Astrocyte of the spinal cord (primary cell): ENCODE results near the gene PDGFC.

ENCODE experiments used
- DNase-seq: peaks from one replicate; pipeline ENCODE4 v3.0.0; 2011; ENCODE audit warnings: low read depth, low spot score
- H3K4me3 ChIP-seq: 2 replicates; pipeline ENCODE4 v1.5.1; 2011; ENCODE audit warnings: low read depth, mild to moderate bottlenecking, low read length, moderate library complexity
- in situ Hi-C: cut with HindIII; loops from 2 replicates; pipeline ENCODE4 v1.10.0; 2017; ENCODE audit warnings: low sequenced_read_pairs
- TF ChIP-seq, protein P1 (sequence below): IDR thresholded peaks from 2 replicates; pipeline ENCODE4 v1.5.1; 2012; ENCODE audit warnings: low read depth, mild to moderate bottlenecking, low read length, inconsistent platforms

The PDGFC gene

DNA sequence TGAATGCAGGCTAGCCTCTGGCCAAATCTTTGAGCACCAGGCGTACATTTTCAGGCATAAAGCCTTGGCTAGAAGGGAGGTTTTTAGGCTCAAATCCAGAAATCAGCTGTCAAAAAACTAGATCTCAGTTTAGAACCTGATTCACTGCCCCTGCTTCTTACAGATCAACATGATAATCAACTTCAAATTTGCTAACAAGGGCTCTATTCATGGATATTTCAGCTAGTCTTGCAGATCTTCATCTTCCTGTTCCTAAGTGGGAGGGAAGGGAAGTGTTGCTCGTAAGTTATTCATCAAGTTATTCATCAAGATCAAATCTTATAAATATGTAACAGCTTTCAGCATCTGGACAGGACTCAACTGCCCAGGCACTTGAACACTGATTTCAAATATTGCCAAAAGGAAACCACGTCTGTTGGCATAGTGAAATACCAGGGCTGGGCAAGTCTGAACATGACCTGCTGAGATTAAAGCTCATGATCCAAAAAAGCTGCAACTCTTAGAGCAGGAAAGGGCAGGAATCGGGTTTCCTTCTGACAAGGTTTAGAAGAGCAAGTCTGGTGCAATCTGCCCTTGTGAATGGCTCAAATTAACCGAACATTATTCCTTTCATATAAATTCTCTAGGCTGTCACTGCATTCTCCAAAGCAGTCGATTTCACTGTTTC lies 200.3 kb downstream of the PDGFC start:
- in situ Hi-C loops: no loop called here
- peak; percentile 78 for DNase-seq
- no peak overlapping the region for H3K4me3 ChIP-seq
- TF ChIP-seq, protein P1, sequence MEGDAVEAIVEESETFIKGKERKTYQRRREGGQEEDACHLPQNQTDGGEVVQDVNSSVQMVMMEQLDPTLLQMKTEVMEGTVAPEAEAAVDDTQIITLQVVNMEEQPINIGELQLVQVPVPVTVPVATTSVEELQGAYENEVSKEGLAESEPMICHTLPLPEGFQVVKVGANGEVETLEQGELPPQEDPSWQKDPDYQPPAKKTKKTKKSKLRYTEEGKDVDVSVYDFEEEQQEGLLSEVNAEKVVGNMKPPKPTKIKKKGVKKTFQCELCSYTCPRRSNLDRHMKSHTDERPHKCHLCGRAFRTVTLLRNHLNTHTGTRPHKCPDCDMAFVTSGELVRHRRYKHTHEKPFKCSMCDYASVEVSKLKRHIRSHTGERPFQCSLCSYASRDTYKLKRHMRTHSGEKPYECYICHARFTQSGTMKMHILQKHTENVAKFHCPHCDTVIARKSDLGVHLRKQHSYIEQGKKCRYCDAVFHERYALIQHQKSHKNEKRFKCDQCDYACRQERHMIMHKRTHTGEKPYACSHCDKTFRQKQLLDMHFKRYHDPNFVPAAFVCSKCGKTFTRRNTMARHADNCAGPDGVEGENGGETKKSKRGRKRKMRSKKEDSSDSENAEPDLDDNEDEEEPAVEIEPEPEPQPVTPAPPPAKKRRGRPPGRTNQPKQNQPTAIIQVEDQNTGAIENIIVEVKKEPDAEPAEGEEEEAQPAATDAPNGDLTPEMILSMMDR: no peak

DNA sequence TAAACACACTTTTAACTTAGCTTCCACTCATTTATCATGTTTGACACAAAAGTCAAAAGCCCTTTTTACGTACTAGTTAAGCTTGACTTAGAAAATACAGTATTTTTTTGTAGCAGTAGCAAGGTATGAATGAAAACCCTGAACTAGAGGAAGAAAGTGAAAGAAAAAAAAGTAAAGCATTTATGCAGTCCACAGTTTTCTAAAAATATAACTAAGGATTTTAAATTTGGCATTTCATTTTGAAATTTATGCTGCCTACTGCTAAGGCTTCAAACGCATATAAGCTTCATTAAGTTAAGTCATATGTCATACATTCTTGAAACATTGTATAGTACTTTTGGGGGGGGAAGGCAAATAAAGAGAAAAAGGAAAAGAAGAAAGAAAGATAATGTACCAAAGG lies 201.5 kb downstream of the PDGFC start:
- H3K4me3 ChIP-seq: no peak overlapping the region
- DNase-seq: no peak
- in situ Hi-C loops: no loop called here
- TF ChIP-seq, protein P1: no peak

DNA sequence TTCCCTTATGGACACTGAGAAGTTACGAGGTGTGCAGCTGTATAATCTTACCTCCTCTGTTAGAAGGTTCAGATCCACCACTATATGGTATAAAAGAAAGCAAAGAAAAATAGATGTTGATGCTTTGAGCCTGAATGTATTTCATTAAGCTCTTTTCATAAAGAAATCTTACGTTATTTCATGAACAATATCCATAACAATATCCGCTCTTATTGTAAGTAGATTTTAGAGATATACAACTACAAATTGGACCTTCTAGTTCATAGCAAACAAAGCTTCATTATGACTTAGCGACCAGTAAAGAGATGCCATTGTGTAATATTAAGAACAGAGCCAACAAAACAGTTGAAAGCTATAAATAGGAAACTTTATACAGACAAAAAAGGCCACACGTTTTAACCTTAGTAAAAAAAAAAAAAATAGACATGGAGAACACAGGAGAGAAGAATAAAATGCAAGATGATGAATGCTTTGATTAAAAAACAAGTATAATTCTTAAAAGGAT lies 203.6 kb downstream of the PDGFC start:
- no peak for DNase-seq
- in situ Hi-C loops: no loop called here
- TF ChIP-seq, protein P1: no peak
- H3K4me3 ChIP-seq: no peak overlapping the region

DNA sequence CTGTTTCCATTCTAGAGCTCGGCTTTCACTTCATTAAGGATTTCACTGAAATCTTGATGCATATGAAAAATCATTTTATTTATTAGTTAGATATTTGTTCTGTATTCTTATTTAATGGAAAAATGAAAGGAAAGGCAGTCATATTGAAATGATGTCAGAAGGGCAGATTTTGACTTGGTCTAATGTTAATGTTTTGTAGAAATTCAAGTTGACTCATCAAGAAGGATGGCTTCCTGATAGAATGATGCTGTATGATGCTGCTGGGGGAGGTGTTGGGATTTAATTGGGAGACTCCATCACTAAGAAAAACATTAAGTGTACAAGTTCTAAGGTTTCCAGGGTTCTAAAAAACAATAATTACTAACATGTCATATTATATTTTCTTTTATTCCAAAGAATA lies 204.8 kb downstream of the PDGFC start:
- TF ChIP-seq, protein P1: no peak
- in situ Hi-C loops: no loop called here
- H3K4me3 ChIP-seq: no peak overlapping the region
- no peak for DNase-seq

DNA sequence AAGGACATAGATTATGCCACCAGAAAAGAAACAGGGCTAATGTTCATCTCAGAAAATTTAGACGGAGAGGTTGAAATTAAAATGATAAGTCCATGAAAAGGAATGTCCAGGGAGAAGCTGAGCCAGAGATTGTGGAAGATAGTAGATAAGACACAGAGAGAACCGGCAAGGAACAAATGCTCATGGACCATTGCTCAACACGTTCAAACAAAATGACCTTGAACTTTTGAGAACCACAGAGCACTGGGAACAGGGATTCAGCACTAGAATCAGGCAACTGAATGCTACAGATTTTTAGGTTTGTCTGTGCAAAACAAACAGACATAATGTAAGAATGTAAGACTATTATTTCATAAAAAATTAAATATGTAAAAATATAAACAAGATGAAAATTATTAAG lies 206.3 kb downstream of the PDGFC start:
- TF ChIP-seq, protein P1: no peak
- no peak overlapping the region for H3K4me3 ChIP-seq
- no peak for DNase-seq
- in situ Hi-C loops: no loop called here

DNA sequence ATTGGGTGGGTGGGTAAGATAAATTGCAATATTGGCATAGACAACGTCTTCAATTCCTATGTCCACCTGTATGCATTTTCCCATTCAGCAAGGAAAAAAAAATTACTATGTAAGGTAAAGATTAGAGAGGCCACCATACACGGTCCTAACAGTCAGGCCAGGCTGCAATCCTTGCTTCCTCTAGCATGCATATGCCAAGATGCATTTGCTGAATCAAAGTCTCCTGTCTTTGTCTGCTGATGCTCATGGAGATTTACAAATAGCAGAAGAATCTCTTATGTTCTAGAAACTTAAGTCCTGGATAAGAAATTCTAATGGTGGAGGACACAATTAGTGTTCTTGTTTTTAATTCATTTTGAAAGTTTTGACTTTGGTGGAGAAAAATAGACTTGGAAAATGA lies 206.8 kb downstream of the PDGFC start:
- no peak for DNase-seq
- in situ Hi-C loops: no loop called here
- TF ChIP-seq, protein P1: no peak
- no peak overlapping the region for H3K4me3 ChIP-seq
